K562 (cell line): Measurements from ENCODE around the gene SMIM35. TPM values are rescaled to one million over a fixed set of nuclear protein-coding genes. Genes with fewer than 3 reads are reported as not detected.

Source experiments
- ATAC-seq: fragments of 200-7000 bp; cut with Tn5 transposase; 3 replicates; pipeline ENCODE4 v1.9.1; 2020; ENCODE audit warnings: moderate library complexity
- BruUV-seq: library from RNA; stranded (reverse); fragments of 400-500 nt; replicated peaks from 2 replicates; lab custom pipeline; 2021; lab: Mats Ljungman, UMichigan
- CTCF ChIA-PET: fragments of 300-600 bp; formaldehyde crosslinking; extraction: SDS; loops from one replicate; lab custom pipeline; 2021; ENCODE audit warnings: low intra/inter-chr PET ratio; lab: Yijun Ruan, JAX
- POLR2A ChIA-PET: fragments of 300-600, 350-650 bp; sonication (Branson Sonifier 250); formaldehyde crosslinking; extraction: SDS; loops from one replicate; lab custom pipeline; 2021; ENCODE audit warnings: antibody characterized with exemption, inconsistent platforms; lab: Yijun Ruan, JAX
- DNase-seq, 4 experiments: peaks; one replicate each; pipeline versions ENCODE4 v3.0.0 to v3.0.0-alpha.2; 2011 to 2018; ENCODE audit warnings: low spot score in 3 of 4, mixed read lengths in 3 of 4; ENCODE audit errors: extremely low read depth in 1 of 4
- FAIRE-seq: peaks from 2 replicates; lab custom pipeline; 2011; peaks lifted over from hg19 to GRCh38; lab: Jason Lieb, UNC
- H2AFZ ChIP-seq: 2 replicates; pipeline ENCODE4 v1.6.0; 2011; ENCODE audit warnings: low read depth, low read length, control low read depth, inconsistent platforms
- H3K27ac ChIP-seq: fragments of 200-600 bp; 3 replicates; pipeline ENCODE4 v1.8.0; 2011; ENCODE audit warnings: low read depth, mild to moderate bottlenecking, control low read depth, inconsistent platforms, low read length, moderate library complexity, mixed read lengths; ENCODE audit errors: extremely low read depth
- H3K27me3 ChIP-seq, 2 experiments: fragments of 300-600 bp in 1 of 2; 2 replicates in 1 of 2; 3 replicates in 1 of 2; pipeline versions ENCODE4 v1.6.0 to v1.8.0; 2011; ENCODE audit warnings: inconsistent platforms in 2 of 2, low read length in 2 of 2, mild to moderate bottlenecking in 1 of 2, mixed read lengths in 1 of 2, moderate library complexity in 1 of 2; ENCODE audit not compliant: control insufficient read depth in 2 of 2, insufficient read depth in 2 of 2
- H3K36me3 ChIP-seq: fragments of 300-600 bp; 3 replicates; pipeline ENCODE4 v1.8.0; 2011; ENCODE audit warnings: mild to moderate bottlenecking, low read length, inconsistent platforms; ENCODE audit not compliant: control insufficient read depth, insufficient read depth
- H3K4me1 ChIP-seq, 2 experiments: fragments of 200-600 bp in 1 of 2; replicated peaks in 1 of 2; 2 replicates in 1 of 2; 3 replicates in 1 of 2; pipeline versions ENCODE4 v1.5.1 to v1.8.0; 2011; ENCODE audit warnings: inconsistent platforms in 2 of 2, low read length in 2 of 2, mild to moderate bottlenecking in 1 of 2, mixed read lengths in 1 of 2, moderate library complexity in 1 of 2; ENCODE audit not compliant: control insufficient read depth in 2 of 2, insufficient read depth in 2 of 2
- H3K4me2 ChIP-seq: 2 replicates; pipeline ENCODE4 v1.6.1; 2011; ENCODE audit warnings: low read length, control low read depth, inconsistent platforms, mixed read lengths; ENCODE audit not compliant: insufficient read depth
- H3K4me3 ChIP-seq: fragments of 200-600 bp; sonication (generic), shearing (Covaris generic); 2 replicates; pipeline ENCODE4 v1.5.1; 2016; ENCODE audit warnings: control low read depth, inconsistent platforms
- H3K79me2 ChIP-seq: fragments of 200-600 bp; 3 replicates; pipeline ENCODE4 v1.8.0; 2011; ENCODE audit warnings: low read length, inconsistent platforms; ENCODE audit not compliant: control insufficient read depth, insufficient read depth
- H3K9ac ChIP-seq, 2 experiments: 2 replicates each; pipeline versions ENCODE4 v1.6.0 to v1.6.1; 2011; ENCODE audit warnings: low read depth in 2 of 2, low read length in 2 of 2, control low read depth in 1 of 2, inconsistent platforms in 1 of 2, mild to moderate bottlenecking in 1 of 2, mixed read lengths in 1 of 2; ENCODE audit not compliant: insufficient read depth in 1 of 2
- H3K9me1 ChIP-seq: one replicate; pipeline ENCODE4 v1.6.0; 2011; ENCODE audit warnings: inconsistent platforms, mild to moderate bottlenecking, low read length, moderate library complexity; ENCODE audit not compliant: control insufficient read depth, insufficient read depth
- H3K9me3 ChIP-seq: replicated peaks from 2 replicates; pipeline ENCODE4 v1.5.1; 2011; ENCODE audit warnings: low read depth, low read length, inconsistent platforms; ENCODE audit not compliant: control insufficient read depth, insufficient read depth
- H4K20me1 ChIP-seq: replicated peaks from 2 replicates; pipeline ENCODE4 v1.6.1; 2011; ENCODE audit warnings: low read length, inconsistent platforms, mixed read lengths; ENCODE audit not compliant: control insufficient read depth, insufficient read depth
- CBX3 ChIP-seq, 2 experiments: IDR thresholded peaks; 1 replicate in 1 of 2; 2 replicates in 1 of 2; pipeline ENCODE4 v1.6.1; 2012; ENCODE audit warnings: inconsistent platforms in 2 of 2, low read length in 2 of 2, borderline replicate concordance in 1 of 2, control low read depth in 1 of 2
- CEBPB ChIP-seq: fragments of 450-650 bp; IDR thresholded peaks from 2 replicates; pipeline ENCODE4 v1.6.1; 2016; ENCODE audit warnings: missing genetic modification characterization, missing compliant biosample characterization
- CEBPG ChIP-seq, 3 experiments: fragments of 200-800 bp in 1 of 3; sonication (Bioruptor generic) in 1 of 3; sonication (generic) in 1 of 3; formaldehyde crosslinking in 1 of 3; IDR thresholded peaks in 2 of 3; conservative IDR thresholded peaks in 1 of 3; 2 replicates each; pipeline versions ENCODE4 v1.6.1 to v1.8.0; 2016 to 2022; ENCODE audit warnings: missing compliant biosample characterization in 2 of 3, missing genetic modification characterization in 2 of 3, mild to moderate bottlenecking in 1 of 3, missing genetic modification reagents in 1 of 3
- CTCFL ChIP-seq: IDR thresholded peaks from 2 replicates; pipeline ENCODE4 v1.6.1; 2011; ENCODE audit warnings: borderline replicate concordance, low read depth, mild to moderate bottlenecking, moderate library complexity, low read length; ENCODE audit not compliant: insufficient read depth, poor library complexity, severe bottlenecking
- DACH1 ChIP-seq: fragments of 450-650 bp; IDR thresholded peaks from 2 replicates; pipeline ENCODE4 v1.6.1; 2018; ENCODE audit not compliant: partially characterized antibody
- EGR1 ChIP-seq: fragments of 450-650 bp; conservative IDR thresholded peaks from 2 replicates; pipeline ENCODE4 v1.6.1; 2017; ENCODE audit warnings: mild to moderate bottlenecking
- GATA2 ChIP-seq: sonication (generic); formaldehyde crosslinking; IDR thresholded peaks from 2 replicates; pipeline ENCODE4 v1.4.0; 2020; ENCODE audit warnings: mild to moderate bottlenecking, missing genetic modification reagents
- KLF16 ChIP-seq: IDR thresholded peaks from 2 replicates; pipeline ENCODE4 v1.6.1; 2016; ENCODE audit warnings: antibody characterized with exemption
- MEF2A ChIP-seq: IDR thresholded peaks from 2 replicates; pipeline ENCODE4 v1.6.1; 2011; ENCODE audit warnings: low read depth, mild to moderate bottlenecking, low read length, moderate library complexity; ENCODE audit not compliant: control insufficient read depth
- RNF219 ChIP-seq: fragments of 250-450 bp; sonication (Bioruptor Pico); IDR thresholded peaks from 2 replicates; pipeline ENCODE4 v1.5.0; 2022; ENCODE audit warnings: mild to moderate bottlenecking
- TGIF2 ChIP-seq: sonication (generic); formaldehyde crosslinking; IDR thresholded peaks from 2 replicates; pipeline ENCODE4 v1.8.1; 2022; ENCODE audit warnings: mild to moderate bottlenecking, missing genetic modification reagents, moderate library complexity
- ZKSCAN8 ChIP-seq: fragments of 200-800 bp; sonication (Bioruptor generic); IDR thresholded peaks from 2 replicates; pipeline ENCODE4 v1.6.1; 2016; ENCODE audit warnings: missing genetic modification characterization, missing compliant biosample characterization
- ZNF174 ChIP-seq: fragments of 250-450 bp; sonication (Bioruptor Pico); IDR thresholded peaks from 2 replicates; pipeline ENCODE4 v1.4.0; 2020; ENCODE audit warnings: mild to moderate bottlenecking
- ZNF584 ChIP-seq: fragments of 200-800 bp; sonication (Bioruptor generic); IDR thresholded peaks from 2 replicates; pipeline ENCODE4 v1.6.1; 2016; ENCODE audit warnings: low read depth, mild to moderate bottlenecking, missing genetic modification characterization, missing compliant biosample characterization
- WGBS: fragments of 100-300 bp; shearing (Covaris generic); methylation state at CpG from one replicate; pipeline ENCODE4 v1.1.6; 2016; ENCODE audit warnings: low coverage, mixed read lengths; ENCODE audit not compliant: insufficient coverage; ENCODE audit errors: missing lambda C conversion rate; 5-methylcytosine and 5-hydroxymethylcytosine counted together
- in situ Hi-C: fragments of 300-500 bp; cut with MboI; formaldehyde crosslinking; loops from 4 replicates; pipeline ENCODE4 v1.15.0; 2018; ENCODE audit warnings: inconsistent platforms, mixed read lengths
- intact Hi-C: fragments of 100-400 bp; cut with micrococcal nuclease; formaldehyde crosslinking; loops from 2 replicates; pipeline ENCODE4 v1.14.2; 2022
- polyA plus RNA-seq, 8 experiments: library from polyadenylated mRNA; depleted of rRNA in 4 of 8; stranded (reverse) in 5 of 8; unstranded in 3 of 8; fragments of >200 nt; fragmentation: Nextera tagmentation in 2 of 8; fragmentation: Illumina TruSeq in 1 of 8; extraction: Ambion mirVana in 2 of 8; extraction: Trizol in 1 of 8; gene quantifications; 2 replicates each; pipeline versions ENCODE4 v1.2.1 to v1.2.3, GENCODE V29; 2011 to 2014; ENCODE audit warnings: inconsistent platforms in 1 of 8, missing spikeins in 1 of 8
- total RNA-seq, 7 experiments: library from RNA; depleted of rRNA in 6 of 7; stranded (reverse); fragments of >200 nt in 6 of 7; fragmentation: Illumina TruSeq in 2 of 7; extraction: Trizol in 2 of 7; gene quantifications; 2 replicates each; pipeline versions ENCODE4 v1.2.1 to v1.2.3, GENCODE V29; 2011 to 2021; ENCODE audit warnings: low replicate concordance in 1 of 7

SMIM35 gene
- total and polyA plus RNA-seq, 9 of the 15 experiments (the other 6 are each of a cell fraction or from before 2014, with no cell fraction given), result 0.03 TPM; not detected in 7

GRCh38 chr11:118008271-118008911 lies 78.4 kb downstream of the SMIM35 start:
- Histone ChIP-seq H3K9ac (no peak overlapping the region), H3K4me3 (no peak overlapping the region), H2AFZ (no peak overlapping the region), H3K4me1 (peaks cover 73 to 90% of the 10 kb centered on the region in 2 experiments), H3K27ac (no peak overlapping the region), H4K20me1 (no peaks in the 10 kb centered on the region), H3K4me2 (no peak overlapping the region), H3K27me3 (no peaks in the 10 kb centered on the region), H3K36me3 (no peaks in the 10 kb centered on the region; the same call in 2 of the 3 replicates), H3K9me3 (no peaks in the 10 kb centered on the region; the same call in 1 of the 2 replicates), H3K9me1 (no peaks in the 10 kb centered on the region), H3K79me2 (no peaks in the 10 kb centered on the region)
- ATAC-seq (no peak), DNase-seq (no peak), FAIRE-seq (no peak)
- 54% methylated on average over 4 of the region's 4 CpGs for WGBS
- intact Hi-C loops (no loop called here), in situ Hi-C loops (no loop called here)
- ChIA-PET CTCF (no interaction called here), POLR2A (interaction anchor here (1.2 kb wide), 1 partner anchor 10 kb away, joined by 3 read pairs; no protein-coding TSS in a partner anchor)
- TF ChIP-seq CTCFL, result no peak
- no peak for TF ChIP-seq MEF2A
- TF ChIP-seq KLF16, result no peak
- TF ChIP-seq CEBPB (tag), result peak; percentile 36; the same call in 1 of the 2 replicates
- no peak for TF ChIP-seq TGIF2 (CRISPR knock-in tag)
- no peak for TF ChIP-seq ZKSCAN8 (CRISPR knock-in tag)
- TF ChIP-seq CBX3 (IDR thresholded peaks at IDR 0.05; ENCODE audit: borderline replicate concordance in 1 of 2, low read length in 2 of 2), result no peak
- TF ChIP-seq GATA2, result no peak
- no peak for TF ChIP-seq DACH1
- no peak for TF ChIP-seq CEBPG (CRISPR knock-in tag; IDR thresholded peaks at IDR 0.05)
- TF ChIP-seq CEBPG (tag; conservative IDR thresholded peaks at IDR 0.05 in 1 of 2, IDR thresholded peaks at IDR 0.05 in 1 of 2), result 0 out of 4 replicates have a peak, but pooled peaks have one; percentile 20 to 38
- no peak for TF ChIP-seq RNF219 (CRISPR knock-in tag)
- TF ChIP-seq ZNF174 (CRISPR knock-in tag), result no peak
- TF ChIP-seq ZNF584 (CRISPR knock-in tag), result no peak
- no peak for TF ChIP-seq EGR1
- BruUV-seq, result no TSS peak
